AG09319 (cell line): ENCODE data around the gene CALML4.
A peak's percentile ranks its signal among the peaks of the same experiment; 100 is the strongest.
"Not testable (repeated sequence)": the region's sequence is repeated elsewhere in the genome, so short reads cannot be mapped to it uniquely, and the experiment has no call there.

ENCODE experiments used
- DNase-seq: peaks from one replicate; pipeline ENCODE4 v3.0.0-alpha.2; 2010; ENCODE audit warnings: low read depth; ENCODE audit errors: extremely low read depth
- TF ChIP-seq, protein P1 (sequence below): IDR thresholded peaks from 2 replicates; pipeline ENCODE4 v1.5.1; 2011; ENCODE audit warnings: low read depth, mild to moderate bottlenecking, inconsistent platforms, low read length, moderate library complexity

CALML4 gene

DNA sequence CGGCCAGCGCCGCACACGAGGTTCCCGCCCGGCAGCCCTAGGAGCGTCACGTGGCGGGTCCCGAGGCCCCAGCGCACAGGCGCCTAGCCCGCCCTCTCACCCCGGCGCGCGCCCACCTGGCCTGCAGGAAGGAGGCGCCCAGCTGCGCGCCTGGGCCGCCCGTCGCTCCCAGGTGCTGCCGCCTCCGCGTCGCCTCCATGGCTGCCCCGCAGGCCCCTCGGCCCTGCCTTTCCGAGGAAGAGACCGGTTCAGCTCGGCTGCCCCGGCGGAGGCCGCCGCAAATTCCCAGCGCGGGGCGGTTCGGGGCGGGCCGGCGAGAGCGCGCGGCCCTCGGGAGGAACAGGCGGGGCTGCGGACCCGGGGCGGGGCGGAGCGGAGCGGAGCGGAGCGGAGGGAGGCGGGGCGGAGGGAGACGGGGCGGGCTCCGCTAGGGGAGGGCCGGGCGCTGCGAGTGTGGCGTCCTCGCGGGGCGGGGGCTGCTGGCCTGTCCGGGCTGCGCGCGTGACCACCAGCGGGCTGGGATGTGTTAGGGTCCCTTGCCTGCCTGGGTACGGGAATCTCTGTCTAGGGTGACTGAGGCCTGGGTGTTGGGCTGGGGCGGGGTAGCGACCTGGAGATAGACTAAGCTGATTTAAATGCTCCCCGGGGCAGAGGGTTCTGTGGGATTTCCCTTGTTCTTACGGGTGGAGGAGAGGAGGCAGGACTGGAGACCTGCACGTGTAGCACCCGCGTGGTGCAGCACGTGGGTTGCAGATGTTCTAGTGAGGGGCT is 24.4 kb upstream of the CALML4 start, which contains the start of gene CLN6:
CLN6 (minus strand) TSS at position 343 of the 771 bp plus-strand sequence; CDS start at position 199, 144 bp downstream.
- peak; percentile 39 for DNase-seq
- TF ChIP-seq, protein P1, sequence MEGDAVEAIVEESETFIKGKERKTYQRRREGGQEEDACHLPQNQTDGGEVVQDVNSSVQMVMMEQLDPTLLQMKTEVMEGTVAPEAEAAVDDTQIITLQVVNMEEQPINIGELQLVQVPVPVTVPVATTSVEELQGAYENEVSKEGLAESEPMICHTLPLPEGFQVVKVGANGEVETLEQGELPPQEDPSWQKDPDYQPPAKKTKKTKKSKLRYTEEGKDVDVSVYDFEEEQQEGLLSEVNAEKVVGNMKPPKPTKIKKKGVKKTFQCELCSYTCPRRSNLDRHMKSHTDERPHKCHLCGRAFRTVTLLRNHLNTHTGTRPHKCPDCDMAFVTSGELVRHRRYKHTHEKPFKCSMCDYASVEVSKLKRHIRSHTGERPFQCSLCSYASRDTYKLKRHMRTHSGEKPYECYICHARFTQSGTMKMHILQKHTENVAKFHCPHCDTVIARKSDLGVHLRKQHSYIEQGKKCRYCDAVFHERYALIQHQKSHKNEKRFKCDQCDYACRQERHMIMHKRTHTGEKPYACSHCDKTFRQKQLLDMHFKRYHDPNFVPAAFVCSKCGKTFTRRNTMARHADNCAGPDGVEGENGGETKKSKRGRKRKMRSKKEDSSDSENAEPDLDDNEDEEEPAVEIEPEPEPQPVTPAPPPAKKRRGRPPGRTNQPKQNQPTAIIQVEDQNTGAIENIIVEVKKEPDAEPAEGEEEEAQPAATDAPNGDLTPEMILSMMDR, result no peak

DNA sequence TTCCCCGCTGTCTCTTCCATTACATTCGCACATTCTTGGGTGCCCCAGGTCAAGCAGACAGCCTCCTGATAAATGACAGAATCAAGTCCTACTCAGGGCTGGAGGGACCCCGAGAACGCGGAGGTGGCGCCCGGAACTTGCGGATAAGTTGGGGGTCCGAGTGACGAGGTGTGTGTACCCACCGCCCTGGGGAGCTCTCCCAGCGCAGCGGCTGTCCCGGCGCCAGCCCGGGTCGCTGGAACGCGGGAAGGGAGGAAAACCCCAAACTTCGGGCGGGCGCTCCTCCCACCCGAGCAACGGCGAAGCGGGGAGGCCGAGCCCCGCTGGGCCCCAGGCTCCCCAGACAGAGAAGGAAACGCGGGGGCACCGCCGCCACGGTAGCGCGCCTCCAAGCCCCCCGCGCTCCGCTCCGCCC is 23.8 kb upstream of the CALML4 start:
- no peak for DNase-seq
- TF ChIP-seq, protein P1, result no peak

DNA sequence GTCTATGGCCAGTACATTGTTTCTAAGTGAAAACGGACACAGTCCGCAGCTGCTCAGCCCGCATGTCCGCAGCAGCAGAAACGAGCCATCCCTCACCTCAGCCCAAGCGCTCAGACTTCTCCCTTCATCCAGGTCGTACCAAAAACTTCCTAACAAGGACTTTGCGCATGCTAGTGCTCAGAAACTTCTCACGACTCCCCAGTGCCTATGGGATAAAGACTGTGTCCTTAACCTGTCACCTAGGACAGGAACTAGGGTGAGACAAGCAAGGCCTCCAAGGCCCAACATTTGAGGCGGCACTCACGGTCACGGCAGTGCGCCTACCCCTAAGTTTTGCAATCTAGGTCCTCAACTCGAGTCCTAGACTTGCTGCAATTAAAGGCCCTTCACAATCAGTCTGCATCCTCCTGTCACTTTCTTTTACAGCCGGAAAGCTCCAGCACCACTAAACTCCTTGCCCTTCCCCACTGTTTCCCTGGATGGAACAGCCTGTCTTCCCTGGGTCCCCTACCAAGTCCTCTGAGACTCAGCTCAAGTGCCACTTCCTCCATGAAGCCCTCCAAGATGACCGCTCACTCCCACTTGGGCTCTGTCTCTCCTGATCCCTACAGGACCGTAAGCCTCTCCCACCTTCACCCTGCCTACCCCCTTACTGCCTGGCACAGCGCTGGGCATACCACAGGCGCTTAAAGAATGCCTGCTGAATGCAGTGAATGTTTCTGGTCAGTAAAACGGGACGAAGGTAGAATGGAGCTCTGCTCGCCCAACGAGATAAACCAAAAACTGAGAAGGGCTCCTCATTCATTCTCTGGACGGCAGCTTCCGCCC is 23.2 kb upstream of the CALML4 start:
- TF ChIP-seq, protein P1, result no peak
- no peak for DNase-seq

DNA sequence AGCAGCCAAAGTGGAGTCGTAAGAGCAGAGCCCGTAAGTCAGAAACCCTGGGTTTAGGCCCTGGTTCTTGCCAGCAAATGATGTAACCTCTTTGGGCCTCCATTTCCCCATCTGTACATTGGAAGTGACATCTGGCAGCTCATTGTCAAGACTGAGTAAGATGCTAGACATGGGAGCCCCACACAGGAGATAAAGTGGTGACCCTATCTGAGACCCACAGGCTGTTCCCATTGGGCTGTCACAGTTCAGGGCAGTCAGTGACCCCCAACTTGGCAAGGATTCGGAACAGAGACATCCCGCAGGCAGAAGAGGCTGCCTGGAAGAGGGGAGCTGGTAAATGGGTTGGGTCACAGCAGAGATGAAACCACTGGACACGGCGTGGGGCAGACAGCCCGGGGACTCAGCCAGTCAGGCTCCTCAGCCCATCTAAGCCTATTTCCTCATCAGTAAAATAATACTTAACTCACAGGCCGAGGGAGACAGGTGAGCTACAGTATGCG is 22.6 kb upstream of the CALML4 start:
- DNase-seq, result no peak
- TF ChIP-seq, protein P1, result no peak

DNA sequence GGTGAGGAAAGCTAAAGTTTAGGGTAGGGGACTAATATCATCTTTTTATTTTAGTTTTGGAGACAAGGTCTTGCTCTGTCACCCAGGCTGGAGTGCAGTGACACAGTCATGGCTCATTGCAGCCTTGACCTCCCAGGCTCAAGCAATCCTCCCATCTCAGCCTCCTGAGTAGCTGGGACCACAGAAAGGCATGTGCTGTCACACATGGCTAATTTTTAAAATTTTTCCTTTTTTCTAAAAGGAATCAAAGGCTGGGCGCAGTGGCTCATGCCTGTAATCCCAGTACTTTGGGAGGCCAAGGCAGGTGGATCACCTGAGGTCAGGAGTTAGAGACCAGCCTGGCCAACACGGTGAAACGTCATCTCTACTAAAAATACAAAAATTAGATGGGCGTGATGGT is 20.3 kb upstream of the CALML4 start:
- DNase-seq, result not testable (repeated sequence)

DNA sequence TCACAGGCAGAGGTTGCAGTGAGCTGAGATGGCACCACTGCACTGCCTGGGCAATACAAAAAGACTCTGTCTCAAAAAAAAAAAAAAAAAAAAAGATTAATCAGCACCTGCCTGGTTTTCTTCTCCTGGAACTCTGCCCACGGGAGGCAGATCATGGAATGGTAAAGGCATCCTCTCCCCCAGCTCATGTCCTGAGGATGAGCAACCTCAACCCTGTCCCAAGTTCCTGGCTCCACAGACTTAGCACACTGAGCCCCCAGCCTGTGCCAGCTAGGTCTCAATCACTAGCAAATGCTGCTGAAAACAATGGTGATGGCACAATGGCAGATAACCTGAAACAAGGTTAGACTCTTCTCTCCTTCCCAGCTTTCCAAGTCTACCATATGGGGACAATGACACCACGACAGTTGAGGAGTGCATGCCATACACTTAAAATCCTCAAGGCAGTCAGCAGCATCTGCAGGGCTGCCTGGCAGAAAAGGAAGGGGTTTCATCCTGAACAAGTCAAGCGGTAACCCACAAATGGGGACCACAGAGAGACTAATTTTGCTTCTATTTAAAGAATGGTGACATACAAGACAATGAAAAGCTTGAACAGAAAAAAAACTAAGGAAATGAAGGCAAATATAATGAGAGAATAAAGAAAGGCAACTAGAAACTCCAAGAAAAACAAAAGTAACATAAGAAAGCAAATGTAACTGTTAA is 19.6 kb upstream of the CALML4 start:
- TF ChIP-seq, protein P1, result no peak
- DNase-seq, result no peak

DNA sequence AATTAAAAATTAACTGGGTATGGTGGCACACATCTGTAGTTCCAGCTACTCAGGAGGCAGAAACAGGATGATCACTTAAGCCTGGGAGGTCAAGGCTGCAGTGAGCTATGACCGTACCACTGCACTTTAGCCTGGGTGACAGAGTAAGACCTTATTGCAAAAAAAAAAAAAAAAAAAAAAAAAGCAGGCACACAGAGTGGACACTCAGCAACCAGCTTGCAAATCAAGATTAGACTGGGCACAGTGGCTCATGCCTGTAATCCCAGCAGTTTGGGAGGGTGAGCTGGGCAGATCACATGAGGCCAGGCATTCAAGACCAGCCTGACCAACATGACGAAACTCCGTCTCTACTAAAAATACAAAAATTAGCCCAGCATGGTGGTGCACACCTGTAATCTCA is 19.0 kb upstream of the CALML4 start:
- DNase-seq, result no peak
- TF ChIP-seq, protein P1, result no peak
